ENCODE measurements around the gene OOEP. TPM values are rescaled to one million over a fixed set of nuclear protein-coding genes. Genes with fewer than 3 reads are reported as not detected.
"Not testable (repeated sequence)": the region's sequence is repeated elsewhere in the genome, so short reads cannot be mapped to it uniquely, and the experiment has no call there.

OOEP gene
- total RNA-seq, 1 experiment from 2014 or later = not detected

DNA sequence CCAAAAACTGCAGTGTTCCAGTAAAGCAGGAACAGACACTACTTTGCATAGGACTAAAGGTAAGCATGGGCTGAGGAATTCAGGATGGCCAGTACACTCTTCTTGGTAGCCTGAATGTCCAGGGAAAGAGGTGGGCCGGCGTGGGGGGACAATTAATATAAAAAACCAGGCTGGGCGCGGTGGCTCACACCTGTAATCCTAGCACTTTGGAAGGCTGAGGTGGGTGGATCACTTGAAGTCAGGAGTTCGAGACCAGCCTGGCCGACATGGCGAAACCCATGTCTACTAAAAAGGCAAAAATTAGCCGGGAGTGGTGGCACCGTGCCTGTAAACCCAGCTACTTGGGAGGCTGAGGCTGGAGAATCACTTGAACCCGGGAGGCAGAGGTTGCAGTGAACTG, 11.8 kb upstream of the OOEP start:
- H3K4me3 ChIP-seq (ENCODE audit: insufficient read depth, low read depth, low read length); H3K36me3 ChIP-seq (replicated peaks; ENCODE audit: control insufficient read depth, insufficient read depth, low read length); H3K27me3 ChIP-seq (ENCODE audit: control insufficient read depth, insufficient read depth, low read length); DNase-seq: not testable (repeated sequence)

- H3K27me3 ChIP-seq (ENCODE audit: control insufficient read depth, insufficient read depth, low read length) = no peaks in the 10 kb centered on the region
- no peak for DNase-seq
- no peaks in the 10 kb centered on the region for H3K36me3 ChIP-seq (replicated peaks; ENCODE audit: control insufficient read depth, insufficient read depth, low read length)
- H3K4me3 ChIP-seq (ENCODE audit: insufficient read depth, low read depth, low read length) = no peak overlapping the region
These were observed 7.5 kb upstream of the OOEP start for GRCh38 chr6:73377225-73377624.

DNA sequence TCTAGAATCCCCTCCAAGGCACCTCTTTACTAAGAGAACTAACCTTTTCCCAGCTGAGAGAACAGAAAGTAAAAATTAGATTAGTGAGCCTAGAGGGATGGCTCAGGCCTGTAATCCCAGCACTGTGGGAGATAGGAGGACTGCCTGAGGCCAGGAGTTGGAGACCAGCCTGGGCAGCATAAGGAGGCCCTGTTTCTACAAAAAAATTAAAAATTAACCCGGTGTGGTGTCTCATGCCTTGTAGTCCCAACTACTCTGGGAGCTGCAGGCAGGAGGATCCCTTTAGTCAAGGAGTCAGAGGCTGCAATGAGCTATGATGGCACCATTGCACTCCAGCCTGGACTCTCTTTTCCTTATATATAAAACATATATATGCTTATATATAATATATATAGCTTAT, 5.5 kb upstream of the OOEP start:
- no peak overlapping the region for H3K4me3 ChIP-seq (ENCODE audit: insufficient read depth, low read depth, low read length)
- H3K27me3 ChIP-seq (ENCODE audit: control insufficient read depth, insufficient read depth, low read length) = no peaks in the 10 kb centered on the region

DNA sequence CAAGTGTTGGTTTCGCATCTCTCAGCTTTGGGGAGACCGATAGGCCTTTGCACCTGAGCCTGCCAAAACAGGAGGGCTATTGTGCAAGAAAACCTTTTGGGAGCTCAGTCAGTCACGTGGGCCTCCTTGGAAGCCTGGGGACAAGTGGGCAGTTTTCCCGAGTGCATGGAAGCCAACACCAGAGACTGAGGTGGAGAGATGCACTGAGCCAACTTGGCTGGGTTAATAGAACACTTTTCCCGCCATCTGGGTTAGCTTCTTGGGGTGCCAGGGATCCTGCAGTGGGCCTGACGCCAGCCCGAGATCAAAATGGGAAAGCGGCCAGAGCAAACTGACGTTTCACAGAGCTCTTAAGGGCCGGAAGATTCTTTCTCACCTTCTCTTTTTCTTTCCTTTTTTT, 2.8 kb upstream of the OOEP start:
- Histone ChIP-seq H3K4me3 (ENCODE audit: insufficient read depth, low read depth, low read length) (no peak overlapping the region), H3K27me3 (ENCODE audit: control insufficient read depth, insufficient read depth, low read length) (no peaks in the 10 kb centered on the region; the same call in 1 of the 2 replicates), H3K36me3 (replicated peaks; ENCODE audit: control insufficient read depth, insufficient read depth, low read length) (no peaks in the 10 kb centered on the region)
- no peak for DNase-seq

More for the DNA sequence above, 5.5 kb upstream of the OOEP start:
- DNase-seq = no peak
- no peaks in the 10 kb centered on the region for H3K36me3 ChIP-seq (replicated peaks; ENCODE audit: control insufficient read depth, insufficient read depth, low read length)

DNA sequence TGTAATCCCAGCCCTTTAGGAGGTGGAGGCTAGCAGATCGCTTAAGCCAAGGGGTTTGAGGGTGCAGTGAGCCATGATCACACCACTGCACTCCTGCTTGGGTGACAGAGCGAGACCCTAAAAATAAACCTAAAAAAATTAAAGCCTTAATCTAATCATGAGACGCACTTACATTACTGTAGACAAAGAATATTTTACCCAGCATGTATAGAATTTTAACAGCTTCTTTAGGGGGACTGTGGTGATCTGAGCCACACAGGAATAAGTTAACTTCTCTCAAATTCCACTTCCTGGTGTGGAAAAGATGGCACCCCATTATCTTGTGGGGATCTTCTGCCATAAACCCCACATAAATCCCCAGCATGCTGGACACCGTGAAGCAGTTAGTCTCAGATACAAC, 2.3 kb upstream of the OOEP start:
- no peak for DNase-seq

DNA sequence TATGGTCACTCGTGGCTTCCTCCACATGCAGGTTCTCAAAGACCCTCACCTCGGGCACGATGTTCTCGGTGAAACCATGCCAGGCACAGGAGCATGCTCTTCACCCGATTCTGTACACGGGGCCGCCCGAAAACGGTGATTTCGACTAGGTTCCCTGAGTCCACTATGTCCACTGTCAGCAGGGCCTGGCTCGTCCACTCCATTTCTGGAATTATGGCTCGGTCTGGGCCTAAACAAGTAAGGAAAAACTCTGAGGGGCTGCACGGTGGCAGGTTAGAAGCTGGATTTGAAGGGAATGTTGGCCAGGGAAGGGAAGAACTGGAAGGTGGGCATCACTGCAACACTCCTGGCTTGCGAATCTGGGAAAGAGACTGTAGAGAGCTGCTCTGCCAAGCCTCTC, 540 bp downstream of the OOEP start:
- DNase-seq = no peak
- Histone ChIP-seq H3K27me3 (ENCODE audit: control insufficient read depth, insufficient read depth, low read length) (no peaks in the 10 kb centered on the region; the same call in 1 of the 2 replicates), H3K4me3 (ENCODE audit: insufficient read depth, low read depth, low read length) (no peak overlapping the region), H3K36me3 (replicated peaks; ENCODE audit: control insufficient read depth, insufficient read depth, low read length) (no peaks in the 10 kb centered on the region)

More for the DNA sequence above, 2.3 kb upstream of the OOEP start:
- Histone ChIP-seq H3K4me3 (ENCODE audit: insufficient read depth, low read depth, low read length) (no peak overlapping the region), H3K27me3 (ENCODE audit: control insufficient read depth, insufficient read depth, low read length) (no peaks in the 10 kb centered on the region; the same call in 1 of the 2 replicates), H3K36me3 (replicated peaks; ENCODE audit: control insufficient read depth, insufficient read depth, low read length) (no peaks in the 10 kb centered on the region)

- DNase-seq = no peak
- Histone ChIP-seq H3K36me3 (replicated peaks; ENCODE audit: control insufficient read depth, insufficient read depth, low read length) (no peaks in the 10 kb centered on the region), H3K4me3 (ENCODE audit: insufficient read depth, low read depth, low read length) (no peak overlapping the region), H3K27me3 (ENCODE audit: control insufficient read depth, insufficient read depth, low read length) (no peaks in the 10 kb centered on the region; the same call in 1 of the 2 replicates)
These were observed 1.0 kb downstream of the OOEP start for GRCh38 chr6:73368675-73369074.

DNA sequence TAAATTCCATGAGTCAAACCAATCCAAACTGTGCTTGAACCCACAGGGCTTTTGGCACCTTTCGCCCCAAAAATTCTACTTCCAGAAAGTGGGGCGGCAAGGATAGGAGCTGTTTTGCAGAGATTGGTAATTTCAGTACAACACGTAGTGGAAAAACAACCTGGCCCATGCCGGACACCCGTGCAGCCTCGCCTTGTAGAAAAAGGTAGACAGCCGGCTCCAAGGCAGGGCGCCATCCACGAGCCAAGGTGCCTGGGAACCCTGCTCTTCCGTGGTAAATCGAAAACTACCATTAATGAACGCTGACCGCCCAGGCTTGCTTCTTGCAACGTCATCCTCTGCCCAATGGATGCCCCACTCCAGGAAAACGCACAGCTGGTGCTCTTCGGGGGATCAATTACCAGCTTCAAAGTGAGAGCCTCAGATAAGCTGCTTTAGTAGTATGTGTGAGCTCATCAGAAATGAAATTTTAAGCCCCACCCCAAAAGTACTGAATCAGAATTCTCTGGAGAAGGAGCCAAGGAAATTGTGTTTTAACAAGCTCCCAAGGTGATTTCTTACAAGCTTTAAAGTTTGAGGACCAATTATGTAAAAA, 1.8 kb downstream of the OOEP start:
- Histone ChIP-seq H3K36me3 (replicated peaks; ENCODE audit: control insufficient read depth, insufficient read depth, low read length) (no peaks in the 10 kb centered on the region), H3K27me3 (ENCODE audit: control insufficient read depth, insufficient read depth, low read length) (no peaks in the 10 kb centered on the region; the same call in 1 of the 2 replicates), H3K4me3 (ENCODE audit: insufficient read depth, low read depth, low read length) (no peak overlapping the region)
- peak; percentile 37 for DNase-seq

DNA sequence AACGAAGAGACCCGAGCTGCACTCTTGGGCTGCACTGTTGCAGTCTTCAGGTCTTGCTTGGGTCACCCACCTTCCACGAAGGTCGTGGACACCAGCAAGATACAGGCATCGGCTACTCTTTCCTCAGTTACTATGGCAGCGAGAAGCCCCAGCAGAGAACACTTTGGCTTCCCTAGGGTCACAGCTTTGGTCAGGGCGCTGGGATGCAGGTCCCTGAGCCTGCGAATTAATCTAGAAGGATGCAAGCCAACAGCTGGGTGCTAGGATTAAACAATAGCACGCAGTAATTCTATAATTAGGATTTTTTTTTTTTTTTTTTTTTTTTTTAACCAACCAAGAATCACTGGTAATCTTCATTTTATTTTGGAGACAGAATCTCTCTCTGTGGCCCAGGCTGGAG, 5.1 kb downstream of the OOEP start:
- Histone ChIP-seq H3K27me3 (ENCODE audit: control insufficient read depth, insufficient read depth, low read length) (no peaks in the 10 kb centered on the region; the same call in 1 of the 2 replicates), H3K4me3 (ENCODE audit: insufficient read depth, low read depth, low read length) (no peak overlapping the region)
- DNase-seq = no peak

GRCh38 chr6:73364121-73364520, 5.6 kb downstream of the OOEP start:
- no peaks in the 10 kb centered on the region for H3K27me3 ChIP-seq (ENCODE audit: control insufficient read depth, insufficient read depth, low read length)
- no peak overlapping the region for H3K4me3 ChIP-seq (ENCODE audit: insufficient read depth, low read depth, low read length)
- DNase-seq = no peak
- no peaks in the 10 kb centered on the region for H3K36me3 ChIP-seq (replicated peaks; ENCODE audit: control insufficient read depth, insufficient read depth, low read length)

More for the DNA sequence above, 5.1 kb downstream of the OOEP start:
- no peaks in the 10 kb centered on the region for H3K36me3 ChIP-seq (replicated peaks; ENCODE audit: control insufficient read depth, insufficient read depth, low read length)

DNA sequence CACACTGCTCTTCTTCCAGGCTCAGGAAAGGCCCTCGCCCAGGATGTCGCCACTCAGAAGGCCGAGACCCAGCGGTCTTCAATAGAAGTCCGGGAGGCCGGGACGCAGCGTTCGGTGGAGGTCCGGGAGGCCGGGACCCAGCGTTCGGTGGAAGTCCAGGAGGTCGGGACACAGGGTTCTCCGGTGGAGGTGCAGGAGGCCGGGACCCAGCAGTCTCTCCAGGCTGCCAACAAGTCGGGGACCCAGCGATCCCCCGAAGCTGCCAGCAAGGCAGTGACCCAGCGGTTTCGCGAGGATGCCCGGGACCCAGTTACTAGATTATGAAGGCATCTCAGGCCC, 6.2 kb downstream of the OOEP start:
- no peaks in the 10 kb centered on the region for H3K36me3 ChIP-seq (replicated peaks; ENCODE audit: control insufficient read depth, insufficient read depth, low read length)
- H3K27me3 ChIP-seq (ENCODE audit: control insufficient read depth, insufficient read depth, low read length) = no peaks in the 10 kb centered on the region
- no peak overlapping the region for H3K4me3 ChIP-seq (ENCODE audit: insufficient read depth, low read depth, low read length)
- DNase-seq = no peak

- peak; percentile 40 for DNase-seq
- Histone ChIP-seq H3K4me3 (ENCODE audit: insufficient read depth, low read depth, low read length) (no peak overlapping the region), H3K36me3 (replicated peaks; ENCODE audit: control insufficient read depth, insufficient read depth, low read length) (no peaks in the 10 kb centered on the region), H3K27me3 (ENCODE audit: control insufficient read depth, insufficient read depth, low read length) (no peaks in the 10 kb centered on the region)
These were observed 6.7 kb downstream of the OOEP start for GRCh38 chr6:73362869-73363536.

DNA sequence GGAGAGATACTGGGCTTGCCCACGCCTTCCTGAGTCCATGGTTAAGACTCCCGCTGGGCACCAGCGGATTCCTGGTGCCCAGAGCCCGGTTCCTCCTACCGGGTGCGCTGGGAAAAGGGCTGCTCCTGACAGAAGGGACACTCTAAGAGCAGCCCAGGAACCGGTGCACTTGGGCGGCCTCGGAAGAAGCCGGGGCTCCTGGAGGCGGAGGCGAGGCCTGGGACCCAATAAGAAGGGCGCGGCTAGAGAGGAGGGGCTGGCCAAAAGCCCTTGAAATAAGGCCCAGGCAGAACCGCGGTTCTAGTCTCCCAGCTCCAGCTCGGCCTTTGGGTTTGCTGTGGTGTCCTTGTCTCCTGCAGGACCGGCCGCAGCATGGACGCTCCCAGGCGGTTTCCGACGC, 7.3 kb downstream of the OOEP start, which contains the start of gene KHDC3L:
Gene KHDC3L (plus strand): TSS at position 301 of the 400 bp plus-strand sequence. CDS start 72 bp downstream, at position 373.
- Histone ChIP-seq H3K27me3 (ENCODE audit: control insufficient read depth, insufficient read depth, low read length) (no peaks in the 10 kb centered on the region), H3K36me3 (replicated peaks; ENCODE audit: control insufficient read depth, insufficient read depth, low read length) (no peaks in the 10 kb centered on the region), H3K4me3 (ENCODE audit: insufficient read depth, low read depth, low read length) (no peak within 1 kb of the TSS)
- DNase-seq = peak; percentile 46

GRCh38 chr6:73353636-73354593, 15.8 kb downstream of the OOEP start, which contains the start of gene DPPA5:
Gene DPPA5, minus strand, starts transcription at chr6:73354276. Its CDS starts 51 bp downstream, at chr6:73354225.
- peak; percentile 60 for DNase-seq
- H3K27me3 ChIP-seq (ENCODE audit: control insufficient read depth, insufficient read depth, low read length) = no peaks in the 10 kb centered on the region

More at GRCh38 chr6:73353636-73354593, 15.8 kb downstream of the OOEP start, which contains the start of gene DPPA5:
- no peak within 1 kb of the TSS for H3K4me3 ChIP-seq (ENCODE audit: insufficient read depth, low read depth, low read length)
- H3K36me3 ChIP-seq (replicated peaks; ENCODE audit: control insufficient read depth, insufficient read depth, low read length) = no peaks in the 10 kb centered on the region

Measured in H7 (cell line).